Prostate gland (tissue), 2 donors: ENCODE measurements around the gene RGS9BP. TPM values are rescaled to one million over a fixed set of nuclear protein-coding genes. Genes with fewer than 3 reads are reported as not detected.

Source experiments
- DNase-seq: peaks from one replicate; pipeline ENCODE4 v3.0.0-alpha.2; 2019; ENCODE audit warnings: low spot score
- H3K27ac ChIP-seq, 2 donors: fragments of 200-600 bp; sonication (generic); 2 replicates each; pipeline ENCODE4 v1.5.1; 2017 to 2019
- H3K27me3 ChIP-seq: fragments of 200-600 bp; sonication (generic); replicated peaks from 2 replicates; pipeline ENCODE4 v1.5.1; 2019; ENCODE audit not compliant: insufficient read depth
- H3K36me3 ChIP-seq, 2 donors: fragments of 200-600 bp; sonication (generic); 1 replicate in 1 of 2; 2 replicates in 1 of 2; pipeline versions ENCODE4 v1.5.1 to v1.8.1; 2017 to 2019
- H3K4me1 ChIP-seq: fragments of 200-600 bp; sonication (generic); replicated peaks from 2 replicates; pipeline ENCODE4 v1.5.1; 2019
- H3K4me3 ChIP-seq, 2 donors: fragments of 200-600 bp; sonication (generic); 2 replicates each; pipeline ENCODE4 v1.5.1; 2017 to 2019
- H3K9me3 ChIP-seq: fragments of 200-600 bp; sonication (generic); 2 replicates; pipeline ENCODE4 v1.5.1; 2017
- CTCF ChIP-seq, 4 experiments: fragments of 200-600 bp in 2 of 4; fragments of 450-650 bp in 2 of 4; sonication (generic) in 2 of 4; IDR thresholded peaks; 1 replicate in 3 of 4; 2 replicates in 1 of 4; pipeline ENCODE4 v1.5.1; 2016 to 2019; ENCODE audit warnings: antibody characterized with exemption in 4 of 4, mild to moderate bottlenecking in 2 of 4, moderate library complexity in 2 of 4
- POLR2A ChIP-seq: fragments of 450-650 bp; IDR thresholded peaks from one replicate; pipeline ENCODE4 v1.6.1; 2016; ENCODE audit warnings: antibody characterized with exemption, mild to moderate bottlenecking
- POLR2AphosphoS5 ChIP-seq: sonication (generic); formaldehyde crosslinking; IDR thresholded peaks from one replicate; pipeline ENCODE4 v1.6.1; 2017; ENCODE audit warnings: antibody characterized with exemption
- WGBS: methylation state at CpG from one replicate; pipeline ENCODE4 v1.1.5; 2018; 5-methylcytosine and 5-hydroxymethylcytosine counted together
- intact Hi-C: fragments of 100-400 bp; cut with DNase I; formaldehyde crosslinking; loops from one replicate; pipeline ENCODE4 v1.14.2; 2022
- small RNA-seq, 2 donors: library from RNA; depleted of rRNA; stranded (forward); fragments of <200 nt; gene quantifications; one replicate each; pipeline ENCODE3, GENCODE V24; 2016
- total RNA-seq, 2 donors: library from RNA; depleted of rRNA; stranded (reverse); fragments of >200 nt; gene quantifications; one replicate each; pipeline ENCODE4 v1.1.0, GENCODE V29; 2016

RGS9BP gene
- total RNA-seq, 2 donors from 2014 or later: 0.82 to 2.7 TPM

- DNase-seq: peak; percentile 56
- Histone ChIP-seq H3K4me1 (no peaks in the 10 kb centered on the region), H3K27ac (peak overlapping the region in 1 of 2 donors; percentile 31), H3K9me3 (no peaks in the 10 kb centered on the region), H3K4me3 (no peak overlapping the region), H3K36me3 (no peaks in the 10 kb centered on the region), H3K27me3 (no peaks in the 10 kb centered on the region)
- TF ChIP-seq POLR2A: no peak
- peak; percentile 62 for TF ChIP-seq POLR2AphosphoS5
- no peak for TF ChIP-seq CTCF (IDR thresholded peaks at IDR 0.05)
- 53% methylated on average over 7 of the region's 7 CpGs for WGBS
- intact Hi-C loops: no loop called here
Measured at GRCh38 chr19:32718286-32718685, 42.6 kb downstream of the RGS9BP start.

GRCh38 chr19:32719611-32720059 lies 44.0 kb downstream of the RGS9BP start, which contains the start of gene TDRD12:
TDRD12 (plus strand) TSS chr19:32719767; CDS start chr19:32720073, 306 bp downstream.
- no peak within 1 kb of the TSS for H3K4me3 ChIP-seq
- DNase-seq: no peak

GRCh38 chr19:32720216-32720935 lies 44.7 kb downstream of the RGS9BP start:
- no peak overlapping the region for H3K4me3 ChIP-seq
- no peaks in the 10 kb centered on the region for H3K4me1 ChIP-seq
- no peak for DNase-seq
- TF ChIP-seq CTCF (IDR thresholded peaks at IDR 0.05): no peak
- TF ChIP-seq POLR2A: no peak
- TF ChIP-seq POLR2AphosphoS5: no peak
- intact Hi-C loops: no loop called here
- WGBS: 96% methylated on average over 15 of the region's 22 CpGs
- H3K9me3 ChIP-seq: no peaks in the 10 kb centered on the region
- no peaks in the 10 kb centered on the region for H3K36me3 ChIP-seq
- H3K27me3 ChIP-seq: no peaks in the 10 kb centered on the region
- H3K27ac ChIP-seq: no peak overlapping the region

More at GRCh38 chr19:32719611-32720059, 44.0 kb downstream of the RGS9BP start, which contains the start of gene TDRD12:
- Histone ChIP-seq H3K27me3 (no peaks in the 10 kb centered on the region), H3K4me1 (no peaks in the 10 kb centered on the region), H3K9me3 (no peaks in the 10 kb centered on the region), H3K36me3 (no peaks in the 10 kb centered on the region), H3K27ac (peak within 1 kb of the TSS in 1 of 2 donors; percentile 8)
- TF ChIP-seq CTCF (IDR thresholded peaks at IDR 0.05): no peak
- TF ChIP-seq POLR2A: no peak
- TF ChIP-seq POLR2AphosphoS5: no peak
- WGBS: 94% methylated on average over 44 of the region's 44 CpGs
- intact Hi-C loops: no loop called here

GRCh38 chr19:32720936-32721250 lies 45.2 kb downstream of the RGS9BP start:
- Histone ChIP-seq H3K27ac (no peak overlapping the region), H3K4me3 (no peak overlapping the region), H3K27me3 (no peaks in the 10 kb centered on the region), H3K9me3 (no peaks in the 10 kb centered on the region), H3K4me1 (no peaks in the 10 kb centered on the region), H3K36me3 (no peaks in the 10 kb centered on the region)
- no peak for DNase-seq
- 96% methylated on average over 21 of the region's 22 CpGs for WGBS
- intact Hi-C loops: no loop called here
- no peak for TF ChIP-seq POLR2A
- no peak for TF ChIP-seq CTCF (IDR thresholded peaks at IDR 0.05)
- no peak for TF ChIP-seq POLR2AphosphoS5

Small RNAs within 50 kb of the gene (small RNA-seq; reads per million reads assigned to genes)
- gene RN7SL789P: 0 reads per million in 2 donors

Other genes starting within 250 kb of the RGS9BP start
- 100 to 1,000 TPM in 1 of 2 donors, 10 to 100 TPM in 1; 92.8 to 106 TPM for gene PDCD5, start 94.7 kb upstream of the RGS9BP start, total RNA-seq
- 10 to 100 TPM; 25.7 to 51.4 TPM for gene ANKRD27, start 668 bp upstream of the RGS9BP start, total RNA-seq
- gene NUDT19, start 16.0 kb downstream of the RGS9BP start, total RNA-seq: 10 to 100 TPM; 21.7 to 22.4 TPM
- gene TDRD12, start 43.9 kb downstream of the RGS9BP start, total RNA-seq: 1 to 10 TPM in 1 of 2 donors, under 1 TPM in 1; 0.41 to 9.8 TPM
- gene SLC7A9, start 193.9 kb downstream of the RGS9BP start, total RNA-seq: under 1 TPM in 1 of 2 donors, not detected in 1; 0.28 TPM